ENCODE results near the gene UNC13A.

The UNC13A gene

GRCh38 chr19:17703824-17704463, 15.8 kb upstream of the UNC13A start:
- no peak for DNase-seq

- no peak for DNase-seq
Measured at GRCh38 chr19:17695198-17695597, 7.0 kb upstream of the UNC13A start.

DNA sequence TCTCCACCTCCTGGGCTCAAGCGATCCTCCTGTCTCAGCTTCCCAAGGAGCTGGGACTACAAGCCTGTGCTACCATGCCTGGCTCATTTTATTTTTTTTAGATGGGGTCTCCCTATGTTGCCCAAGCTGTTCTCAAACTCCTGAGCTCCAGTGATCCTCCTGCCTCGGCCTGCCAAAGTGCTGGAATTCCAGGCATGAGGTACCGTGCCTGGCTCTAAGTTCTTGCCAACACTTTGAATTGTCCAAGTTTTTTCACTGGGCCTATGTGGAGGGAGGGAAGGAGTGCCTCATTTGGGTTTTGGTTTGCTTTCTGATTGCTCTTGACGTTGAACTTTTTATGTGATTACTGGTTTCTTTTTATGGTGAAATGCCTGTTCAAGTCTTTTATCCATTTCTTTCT, 4.4 kb upstream of the UNC13A start:
- no peak for DNase-seq

GRCh38 chr19:17688853-17689595, 870 bp upstream of the UNC13A start:
- no peak for DNase-seq

DNA sequence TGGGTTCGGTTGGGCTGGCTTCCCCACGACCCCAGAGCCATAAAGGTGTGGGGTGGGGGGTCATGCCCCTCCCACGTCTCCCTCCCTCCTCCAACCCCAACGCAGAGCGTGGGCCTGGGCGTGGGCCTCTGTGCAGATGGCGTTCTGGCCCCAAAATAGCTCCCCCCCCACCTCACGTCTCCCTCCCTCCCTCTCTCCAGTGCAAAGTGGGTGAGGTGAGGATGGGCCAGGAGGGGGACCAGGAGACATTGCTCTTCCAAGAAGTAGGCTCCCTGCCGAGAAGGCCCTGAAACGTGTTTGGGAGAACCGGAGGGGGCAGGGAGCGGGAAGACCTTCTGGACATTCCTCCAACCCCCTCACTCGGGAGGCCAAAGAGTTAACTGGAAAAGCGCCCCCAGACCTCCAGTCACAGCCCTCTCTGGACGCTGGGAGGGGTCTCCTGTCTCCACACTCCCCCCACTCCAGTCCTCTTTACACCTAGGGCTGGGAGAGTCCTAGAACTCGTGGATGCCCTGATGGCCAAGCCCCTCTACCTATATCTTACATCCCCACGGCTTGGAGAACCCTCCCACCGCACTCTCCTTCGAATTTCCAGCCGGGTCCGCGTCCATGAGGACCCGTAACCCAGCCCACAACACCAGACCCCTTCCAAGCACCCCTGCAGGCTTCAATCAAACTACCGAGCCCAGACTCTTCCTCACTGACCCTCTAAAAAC, 855 bp downstream of the UNC13A start:
- no peak for DNase-seq

- DNase-seq = peak; percentile 51
Measured at GRCh38 chr19:17686592-17687024, 1.5 kb downstream of the UNC13A start.

DNA sequence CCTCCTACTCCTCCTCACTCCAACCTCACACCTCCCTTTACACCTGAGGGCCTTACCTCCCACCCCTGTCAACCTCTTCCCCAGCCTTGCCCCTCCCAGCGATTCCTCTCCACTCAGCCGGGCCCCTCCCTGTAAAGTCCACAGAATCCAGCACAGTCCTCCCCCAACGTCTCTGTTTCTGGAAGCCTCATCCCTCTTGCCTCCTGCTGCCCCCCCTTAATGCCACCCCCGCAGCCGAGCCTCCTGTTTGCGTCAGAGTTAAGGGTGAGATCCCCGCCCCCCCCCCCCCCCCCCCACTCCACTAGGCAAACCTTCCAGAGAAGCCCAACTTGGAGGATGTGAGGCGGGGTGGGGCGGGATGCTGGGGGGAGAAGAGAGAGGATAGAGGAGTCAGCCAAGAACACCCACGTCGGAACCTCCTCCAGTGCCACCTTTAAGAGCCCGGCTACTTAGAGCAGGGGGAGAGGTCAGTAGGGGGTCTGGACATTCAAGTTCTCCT, 2.1 kb downstream of the UNC13A start:
- no peak for DNase-seq

GRCh38 chr19:17685451-17686022, 2.6 kb downstream of the UNC13A start:
- no peak for DNase-seq

- DNase-seq = no peak
Measured at GRCh38 chr19:17684256-17684655, 3.9 kb downstream of the UNC13A start.

GRCh38 chr19:17683078-17683477, 5.1 kb downstream of the UNC13A start:
- DNase-seq = no peak

DNA sequence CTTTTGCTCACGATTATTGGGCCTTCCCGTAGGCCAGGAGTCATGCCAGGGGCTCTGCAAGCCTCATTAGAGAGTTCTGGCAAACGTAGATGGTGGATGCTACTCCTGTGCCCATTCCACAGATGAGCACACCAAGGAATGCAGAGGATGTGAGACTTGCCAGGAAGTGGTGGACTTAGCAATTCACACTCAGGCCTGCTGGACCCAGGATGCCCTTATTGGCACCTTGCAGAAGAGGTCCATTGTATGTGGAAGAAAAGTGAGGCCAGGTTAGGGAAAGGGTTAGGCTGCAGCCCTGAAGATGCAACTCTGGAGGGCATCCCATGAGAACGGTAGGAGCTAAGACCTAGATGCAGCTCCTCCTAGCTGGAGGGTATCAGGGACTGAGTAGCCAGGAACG, 5.9 kb downstream of the UNC13A start:
- DNase-seq = no peak

DNA sequence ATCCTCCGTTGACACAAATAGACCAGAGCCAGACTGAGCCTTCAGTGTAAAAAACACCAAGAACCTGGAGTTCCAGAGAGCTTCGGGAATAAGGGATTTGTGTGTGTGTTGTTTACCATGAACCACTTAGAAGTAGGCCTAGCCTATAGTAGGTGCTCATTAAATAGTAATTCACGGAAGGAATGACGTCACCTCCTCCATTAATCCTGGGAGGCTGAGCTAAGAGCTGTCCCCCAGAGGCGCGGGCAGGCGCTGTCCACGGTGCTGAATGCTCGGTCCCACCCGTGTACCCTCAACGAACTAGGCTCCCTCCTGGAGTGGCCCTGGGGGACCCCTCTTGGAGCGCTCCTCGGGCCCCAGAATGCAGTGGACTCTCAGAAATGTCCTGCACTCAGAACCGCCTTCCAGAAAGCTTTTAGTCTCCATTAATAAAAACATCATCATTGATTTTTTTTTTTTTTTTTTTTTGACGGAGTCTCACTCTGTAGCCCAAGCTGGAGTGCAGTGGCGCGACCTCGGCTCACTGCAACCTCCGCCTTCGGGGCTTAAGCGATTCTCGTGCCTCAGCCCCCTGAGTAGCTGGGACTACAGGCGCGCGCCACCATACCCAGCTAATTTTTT, 6.5 kb downstream of the UNC13A start:
- no peak for DNase-seq

DNA sequence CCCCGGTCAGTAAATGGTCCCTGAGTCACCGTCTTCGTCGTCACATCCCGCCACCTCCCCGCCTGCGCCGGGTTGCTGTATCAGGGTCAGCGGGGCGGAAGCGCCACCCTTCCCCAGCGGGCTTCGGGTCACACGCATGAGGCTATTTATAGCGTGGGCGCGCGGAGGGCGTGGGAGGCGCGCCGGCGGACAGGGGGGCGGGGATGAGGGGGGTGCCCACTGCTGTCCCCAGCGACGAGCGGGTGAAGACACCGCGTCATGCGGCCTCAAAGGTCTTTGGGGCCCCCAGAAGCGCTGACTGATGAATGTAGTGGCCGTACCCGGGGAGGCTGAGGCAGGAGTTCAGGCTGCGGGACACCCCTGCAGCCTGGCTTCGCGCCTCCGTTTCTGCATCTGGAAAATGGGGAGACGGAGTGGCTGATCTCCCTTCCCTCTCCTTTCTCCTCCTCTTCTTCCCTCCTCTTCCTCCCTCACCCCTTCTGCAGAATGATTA, 7.9 kb downstream of the UNC13A start:
- peak; percentile 41 for DNase-seq

DNA sequence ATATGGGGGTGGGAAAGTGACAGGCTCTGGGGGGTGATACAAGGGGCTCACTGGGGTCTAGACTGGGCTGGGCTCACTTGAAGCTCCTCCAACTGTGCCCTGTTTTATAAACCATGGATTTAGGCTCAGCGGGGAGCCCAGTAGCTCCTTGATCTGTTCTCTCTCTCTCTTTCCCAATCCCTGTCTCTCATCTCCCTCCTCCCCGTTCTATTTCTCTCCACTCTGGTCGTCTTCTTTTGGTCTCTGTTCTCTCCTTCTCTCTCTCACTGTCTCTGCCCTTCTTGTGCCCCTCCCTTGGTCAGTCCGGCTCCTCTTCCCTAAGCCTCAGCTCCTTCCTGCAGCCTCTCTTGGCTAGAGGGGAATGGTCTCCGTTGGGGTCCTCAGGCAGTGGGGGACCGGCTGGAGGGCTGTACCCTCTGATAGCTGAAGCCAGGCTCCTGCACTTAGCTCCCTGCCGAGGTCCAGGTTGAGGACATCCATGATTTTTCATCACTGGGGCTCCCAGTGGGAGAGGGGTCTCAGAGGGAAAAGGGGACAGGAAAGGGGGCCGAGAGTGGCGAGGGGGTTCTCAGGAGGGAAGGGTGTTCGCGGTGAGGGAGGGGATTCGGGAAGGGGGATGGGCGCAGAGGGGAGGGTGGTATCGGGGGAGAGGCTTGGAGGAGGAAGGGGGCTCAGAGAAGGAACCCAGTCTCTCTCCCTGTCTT, 8.5 kb downstream of the UNC13A start:
- no peak for DNase-seq

GRCh38 chr19:17678836-17679235, 9.3 kb downstream of the UNC13A start:
- DNase-seq = no peak

DNA sequence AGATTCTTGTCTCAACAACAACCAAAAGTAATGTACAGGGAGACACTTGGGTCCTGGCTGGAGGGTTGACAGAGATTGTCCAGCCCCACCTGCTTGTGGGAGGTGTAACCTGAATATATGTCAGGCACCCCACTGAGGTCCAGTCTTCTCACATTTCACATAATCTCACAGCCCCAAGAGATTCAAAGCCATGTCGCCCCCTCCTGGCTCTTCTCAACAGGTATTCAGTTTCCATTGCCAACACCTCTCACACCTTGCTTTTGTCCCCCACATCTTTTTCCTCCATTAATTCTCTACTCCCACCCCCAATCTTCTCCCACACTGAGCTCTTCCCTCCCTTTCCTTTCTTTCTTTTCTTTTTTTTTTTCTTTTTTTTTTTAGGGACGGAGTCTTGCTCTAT, 11.2 kb downstream of the UNC13A start:
- no peak for DNase-seq

- no peak for DNase-seq
Measured at GRCh38 chr19:17676295-17676694, 11.9 kb downstream of the UNC13A start.

GRCh38 chr19:17673937-17674799, 14.0 kb downstream of the UNC13A start:
- no peak for DNase-seq

- DNase-seq = no peak
Measured at GRCh38 chr19:17671906-17672305, 16.2 kb downstream of the UNC13A start.

- no peak for DNase-seq
Measured at GRCh38 chr19:17669419-17669818, 18.7 kb downstream of the UNC13A start.

- no peak for DNase-seq
Measured at GRCh38 chr19:17665058-17665457, 23.1 kb downstream of the UNC13A start.
